ENCODE data around the gene FKBP10. TPM values are rescaled to one million over a fixed set of nuclear protein-coding genes. Genes with fewer than 3 reads are reported as not detected.

FKBP10 gene
- polyA plus RNA-seq, 3 donors: 123 to 139 (median 125) TPM

DNA sequence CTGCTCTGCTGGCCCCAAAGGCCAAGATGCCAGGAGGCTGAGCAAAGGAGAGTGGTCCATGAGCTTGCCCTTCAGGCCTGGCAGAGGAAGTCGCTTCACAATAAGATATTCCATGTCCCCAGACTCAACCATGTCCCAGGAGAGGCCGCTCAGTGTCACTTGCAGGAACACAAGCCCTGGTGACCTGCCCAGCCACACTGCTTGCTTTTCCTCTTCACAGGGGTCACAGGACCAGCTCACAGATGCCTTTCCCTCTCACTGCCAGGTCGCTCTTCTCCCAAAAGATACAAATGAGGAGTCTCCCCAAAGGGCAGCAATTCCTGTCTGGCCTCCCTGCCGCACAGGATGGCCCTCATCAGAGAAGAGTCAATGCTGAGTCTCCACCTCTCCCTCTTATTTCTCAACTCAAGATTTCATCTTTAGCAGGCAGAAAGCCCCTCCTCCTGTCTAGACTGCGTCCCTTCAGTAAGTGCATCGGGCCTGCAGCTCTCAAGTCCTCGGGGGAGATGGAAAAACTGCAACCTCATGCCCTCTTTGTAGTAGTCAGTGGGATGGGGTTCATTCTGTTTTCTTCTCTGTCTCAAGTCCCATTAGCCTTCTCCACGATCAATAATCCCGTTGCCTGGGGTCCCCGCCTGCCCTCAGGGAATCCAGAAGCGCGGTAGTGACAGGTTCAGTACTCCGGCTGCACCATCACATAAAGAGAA is 31.2 kb upstream of the FKBP10 start:
- no peak for DNase-seq (ENCODE audit: low read depth in 3 of 3, low spot score in 2 of 3)

- DNase-seq (ENCODE audit: low read depth in 3 of 3, low spot score in 2 of 3): no peak
Measured at GRCh38 chr17:41782142-41782541, 30.7 kb upstream of the FKBP10 start.

GRCh38 chr17:41784207-41784744 is 28.5 kb upstream of the FKBP10 start:
- peak in 1 of 3 donors; percentile 62 for DNase-seq (ENCODE audit: low read depth in 3 of 3, low spot score in 2 of 3)

- DNase-seq (ENCODE audit: low read depth in 3 of 3, low spot score in 2 of 3): peak in 1 of 3 donors; percentile 69
Measured at GRCh38 chr17:41785091-41785858, 27.5 kb upstream of the FKBP10 start.

DNA sequence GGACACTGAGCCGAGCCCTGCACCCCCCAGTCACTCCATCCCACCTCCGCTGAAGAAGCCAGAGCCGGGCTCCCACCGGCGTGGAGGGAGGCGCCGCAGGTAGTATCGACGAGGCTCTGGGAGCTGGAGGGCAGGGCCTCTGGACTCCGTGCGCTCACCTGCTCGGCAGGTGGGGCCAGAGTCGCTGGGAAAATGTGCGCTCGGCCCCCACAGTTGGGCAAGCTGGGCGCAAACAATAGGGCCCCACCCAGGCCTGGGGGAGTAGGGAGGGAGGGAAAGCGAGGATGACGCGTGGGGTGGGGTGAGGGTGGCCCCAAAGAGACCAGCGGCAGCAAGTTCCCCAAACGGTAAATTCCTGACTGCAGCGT is 27.0 kb upstream of the FKBP10 start:
- DNase-seq (ENCODE audit: low read depth in 3 of 3, low spot score in 2 of 3): no peak

- peak; percentile 95 to 99 (median 97) for DNase-seq (ENCODE audit: low read depth in 3 of 3, low spot score in 2 of 3)
Measured at GRCh38 chr17:41786227-41787020, 26.4 kb upstream of the FKBP10 start, which contains the start of gene JUP. TSS of gene JUP (minus strand) at chr17:41786711. CDS start at chr17:41771854, 14,857 bp downstream.

GRCh38 chr17:41787021-41787418 is 25.8 kb upstream of the FKBP10 start:
- DNase-seq (ENCODE audit: low read depth in 3 of 3, low spot score in 2 of 3): no peak

DNA sequence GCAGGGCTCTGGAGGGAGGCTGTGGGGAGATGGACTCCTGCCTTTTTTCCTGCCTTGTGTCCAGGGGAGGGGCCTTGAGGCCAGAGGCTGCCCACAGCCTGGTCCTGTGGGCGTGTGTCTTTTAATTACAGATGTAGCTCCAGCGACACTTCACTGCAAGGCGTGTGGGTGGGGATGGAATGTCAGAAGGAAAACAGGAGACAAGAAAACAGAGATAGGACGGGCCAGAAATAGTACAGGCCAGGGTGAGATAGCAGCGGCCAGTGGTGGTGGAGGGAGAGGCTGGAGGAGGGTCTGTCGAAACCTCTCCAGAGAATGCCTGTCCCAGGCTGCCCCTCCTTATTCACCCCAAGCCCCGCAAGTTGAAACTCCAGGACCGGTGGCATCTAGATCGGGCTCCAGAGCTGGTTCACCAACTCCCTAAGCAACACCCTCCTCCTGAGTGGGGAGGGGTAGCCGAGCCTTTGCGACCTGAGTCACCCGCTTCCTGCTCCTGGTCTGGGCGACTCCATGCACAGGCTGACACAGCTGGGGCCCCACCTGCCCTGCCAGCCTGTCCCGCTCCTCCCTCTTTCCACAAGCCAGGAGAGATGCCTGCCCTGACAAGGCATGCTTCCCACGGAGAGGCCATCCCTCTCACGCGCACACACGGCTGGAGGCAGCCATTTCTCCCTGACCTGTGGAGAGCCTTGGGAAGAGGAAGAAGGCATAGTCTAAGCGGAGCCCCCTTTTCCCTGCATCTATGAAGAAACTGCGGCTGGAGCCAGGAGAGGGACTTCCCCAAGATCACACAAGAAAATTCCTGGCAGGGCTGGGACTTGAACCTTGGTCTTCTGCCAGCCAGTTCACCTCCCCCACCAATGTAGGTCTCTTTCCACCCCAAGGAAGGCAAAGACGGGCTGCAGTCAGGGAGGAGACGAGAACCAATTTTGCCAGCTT is 19.7 kb upstream of the FKBP10 start:
- no peak for DNase-seq (ENCODE audit: low read depth in 3 of 3, low spot score in 2 of 3)

- no peak for DNase-seq (ENCODE audit: low read depth in 3 of 3, low spot score in 2 of 3)
Measured at GRCh38 chr17:41793784-41794539, 18.8 kb upstream of the FKBP10 start.

DNA sequence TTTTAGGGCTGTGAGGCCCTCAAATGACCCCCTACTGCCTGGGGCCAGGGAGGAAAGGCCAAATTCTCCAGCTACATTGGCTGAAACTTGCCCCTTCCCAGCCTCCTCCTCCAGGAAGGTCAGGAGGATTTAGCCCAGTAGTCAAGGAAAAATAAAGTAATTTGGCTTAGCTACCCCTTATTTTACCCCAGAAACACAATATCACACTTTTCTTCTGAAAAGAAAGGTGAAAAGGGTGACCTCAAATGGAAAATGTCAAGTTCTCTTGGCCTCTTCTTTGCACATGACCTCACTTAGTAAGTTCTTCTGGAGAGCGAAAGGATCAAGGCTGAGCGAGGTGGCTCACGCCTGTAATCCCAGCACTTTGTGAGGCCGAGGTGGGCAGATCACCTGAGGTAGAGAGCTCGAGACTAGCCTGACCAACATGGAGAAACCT is 18.2 kb upstream of the FKBP10 start:
- no peak for DNase-seq (ENCODE audit: low read depth in 3 of 3, low spot score in 2 of 3)

DNA sequence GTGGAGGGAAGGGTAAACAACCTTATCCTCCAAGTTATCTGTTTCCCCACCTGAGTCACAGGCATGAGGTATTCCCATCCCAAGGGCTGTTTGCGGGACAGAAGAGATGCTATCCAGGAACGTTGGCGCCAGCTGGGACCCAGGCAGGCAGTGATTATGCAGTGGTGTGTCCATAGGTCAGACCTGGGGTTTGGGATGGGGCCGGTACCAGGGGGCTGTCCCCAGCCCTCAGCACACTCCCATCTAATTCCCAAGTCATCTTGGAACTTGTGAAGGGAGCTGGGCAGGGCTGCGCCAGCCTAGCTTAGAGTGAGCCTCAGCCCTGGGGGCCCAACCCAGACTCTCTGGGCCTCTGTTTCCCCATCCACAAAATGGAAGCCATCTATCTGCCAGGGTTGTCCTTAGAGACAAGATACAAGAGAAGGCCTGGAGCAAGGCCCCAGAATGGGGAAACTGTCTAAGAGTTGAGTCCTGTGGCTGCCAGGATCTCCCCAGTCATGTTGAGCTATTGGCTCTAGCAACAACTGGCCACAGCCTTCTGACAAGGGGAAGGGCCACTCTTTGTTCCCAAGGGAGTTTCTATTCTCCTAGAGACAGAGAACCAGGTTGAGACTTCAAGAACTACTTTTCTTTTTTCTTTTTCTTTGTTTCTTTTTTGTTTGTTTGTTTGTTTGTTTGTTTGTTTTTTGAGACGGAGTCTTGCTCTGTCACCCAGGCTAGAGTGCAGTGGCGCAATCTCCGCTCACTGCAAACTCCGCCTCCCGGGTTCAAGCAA is 16.5 kb upstream of the FKBP10 start:
- no peak for DNase-seq (ENCODE audit: low read depth in 3 of 3, low spot score in 2 of 3)

DNA sequence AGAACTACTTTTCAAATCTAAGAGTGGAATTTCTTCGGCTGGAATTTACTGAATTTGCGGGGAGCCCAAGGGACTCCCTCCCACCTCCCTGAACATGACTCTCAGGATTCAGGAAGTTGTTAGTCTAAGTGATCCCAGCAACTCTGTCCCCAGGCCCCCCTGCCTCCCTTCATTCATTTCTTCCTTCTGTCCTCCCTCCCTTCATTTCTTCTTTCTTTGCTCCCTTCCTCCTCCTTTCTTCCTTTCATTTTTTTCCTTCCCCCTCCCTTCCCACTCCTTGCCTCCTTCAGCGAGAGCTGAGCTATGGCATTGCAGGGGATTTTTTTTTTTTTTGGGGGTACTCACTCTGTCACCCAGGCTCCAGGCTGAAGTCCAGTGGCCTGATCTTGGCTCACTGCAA is 15.4 kb upstream of the FKBP10 start:
- DNase-seq (ENCODE audit: low read depth in 3 of 3, low spot score in 2 of 3): no peak

DNA sequence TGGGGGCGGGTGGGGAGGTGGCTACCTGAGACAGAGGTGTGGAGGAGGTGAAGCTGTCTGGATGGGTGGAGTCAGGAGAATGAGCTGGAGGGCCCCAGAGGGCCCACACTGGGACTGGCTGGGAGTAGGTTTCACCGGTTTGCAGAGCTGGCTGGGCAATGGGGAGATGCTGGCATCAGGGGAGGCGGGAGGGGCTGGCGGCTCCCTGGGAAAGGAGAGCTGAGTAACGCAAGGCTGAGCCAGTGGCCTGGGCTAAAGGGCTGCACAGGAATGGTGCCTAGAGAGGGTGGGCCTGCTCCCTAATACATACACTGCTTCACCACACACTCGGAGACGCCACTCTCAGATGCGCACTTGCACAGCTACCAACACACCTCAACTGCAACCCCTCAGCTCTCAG is 13.4 kb upstream of the FKBP10 start:
- DNase-seq (ENCODE audit: low read depth in 3 of 3, low spot score in 2 of 3): no peak

GRCh38 chr17:41800601-41801373 is 12.0 kb upstream of the FKBP10 start:
- no peak for DNase-seq (ENCODE audit: low read depth in 3 of 3, low spot score in 2 of 3)

DNA sequence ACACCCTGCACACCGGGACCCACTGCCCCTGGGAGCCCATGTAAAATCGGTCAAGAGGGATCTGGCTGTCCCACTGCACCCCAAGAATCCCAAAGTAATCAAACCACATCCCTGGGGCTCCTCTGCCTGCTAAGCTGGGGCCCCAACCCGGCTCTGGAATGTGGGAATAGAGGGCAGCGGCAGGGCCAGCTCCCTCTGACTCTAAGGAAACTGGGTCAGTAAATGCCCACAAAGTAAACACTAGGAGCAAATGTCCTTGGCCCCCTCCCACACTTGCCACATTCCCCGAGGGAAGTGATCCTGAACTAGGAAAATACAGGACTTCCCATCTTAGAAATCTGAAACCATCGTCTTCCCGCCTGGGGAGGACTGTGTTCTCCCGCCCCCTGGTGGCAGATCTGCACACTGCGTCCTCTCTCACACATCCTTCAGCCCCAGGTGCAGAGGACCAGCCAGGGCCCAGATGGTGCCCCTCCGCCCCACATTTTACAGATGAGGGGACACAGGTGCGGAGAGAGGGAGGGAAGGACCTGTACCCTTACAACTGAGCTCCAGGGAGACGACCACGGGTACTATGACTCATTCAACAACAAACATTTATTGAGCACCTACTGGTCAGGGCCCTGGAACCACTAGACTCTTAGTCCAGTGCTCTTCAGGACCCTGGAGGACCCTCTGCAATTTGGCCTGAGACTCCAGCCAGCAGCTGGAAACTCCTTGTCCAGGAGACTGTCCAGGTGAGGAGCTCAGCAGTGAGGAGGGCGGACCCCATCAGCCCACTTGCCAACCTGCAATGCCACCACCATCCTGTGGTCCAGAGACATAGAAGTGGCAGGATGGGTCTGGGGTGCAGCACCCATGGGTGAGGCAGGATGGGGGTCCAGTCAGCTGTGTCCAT is 11.2 kb upstream of the FKBP10 start:
- peak in 1 of 3 donors; percentile 82 for DNase-seq (ENCODE audit: low read depth in 3 of 3, low spot score in 2 of 3)

Measured in right renal cortex interstitium (tissue), 3 donors.